ENCODE data around the gene GPNMB.

GPNMB gene

DNA sequence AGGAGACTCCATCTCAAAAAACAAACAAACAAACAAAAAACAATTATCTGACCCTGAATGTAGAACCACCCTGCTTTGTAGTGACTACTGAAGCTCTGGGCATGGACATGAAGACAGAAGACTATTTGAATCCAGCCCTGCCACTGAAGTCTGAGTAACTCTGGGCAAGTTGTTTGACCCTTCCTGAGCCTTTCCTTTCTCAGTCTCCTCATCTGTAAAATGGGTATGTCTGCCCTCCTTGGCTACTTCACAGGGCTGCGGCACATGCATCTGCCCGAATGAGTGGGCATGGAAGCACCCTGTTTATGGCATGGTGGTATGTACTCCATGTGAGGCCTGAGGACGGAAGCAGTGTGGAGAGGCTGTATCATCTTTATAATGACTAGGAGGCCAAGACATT is 30.4 kb downstream of the GPNMB start:
- TF ChIP-seq, protein P1, sequence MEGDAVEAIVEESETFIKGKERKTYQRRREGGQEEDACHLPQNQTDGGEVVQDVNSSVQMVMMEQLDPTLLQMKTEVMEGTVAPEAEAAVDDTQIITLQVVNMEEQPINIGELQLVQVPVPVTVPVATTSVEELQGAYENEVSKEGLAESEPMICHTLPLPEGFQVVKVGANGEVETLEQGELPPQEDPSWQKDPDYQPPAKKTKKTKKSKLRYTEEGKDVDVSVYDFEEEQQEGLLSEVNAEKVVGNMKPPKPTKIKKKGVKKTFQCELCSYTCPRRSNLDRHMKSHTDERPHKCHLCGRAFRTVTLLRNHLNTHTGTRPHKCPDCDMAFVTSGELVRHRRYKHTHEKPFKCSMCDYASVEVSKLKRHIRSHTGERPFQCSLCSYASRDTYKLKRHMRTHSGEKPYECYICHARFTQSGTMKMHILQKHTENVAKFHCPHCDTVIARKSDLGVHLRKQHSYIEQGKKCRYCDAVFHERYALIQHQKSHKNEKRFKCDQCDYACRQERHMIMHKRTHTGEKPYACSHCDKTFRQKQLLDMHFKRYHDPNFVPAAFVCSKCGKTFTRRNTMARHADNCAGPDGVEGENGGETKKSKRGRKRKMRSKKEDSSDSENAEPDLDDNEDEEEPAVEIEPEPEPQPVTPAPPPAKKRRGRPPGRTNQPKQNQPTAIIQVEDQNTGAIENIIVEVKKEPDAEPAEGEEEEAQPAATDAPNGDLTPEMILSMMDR (IDR thresholded peaks at IDR 0.05), result no peak
- H3K27me3 ChIP-seq (ENCODE audit: control insufficient read depth, insufficient read depth, low read length), result no peaks in the 10 kb centered on the region
- H3K4me1 ChIP-seq, result no peaks in the 10 kb centered on the region
- H2AFZ ChIP-seq, result no peak overlapping the region
- H3K4me2 ChIP-seq (ENCODE audit: low read length), result no peak overlapping the region
- H3K9me3 ChIP-seq (ENCODE audit: control insufficient read depth, low read length), result no peaks in the 10 kb centered on the region
- H3K4me3 ChIP-seq (ENCODE audit: low read depth, low read length), result no peak overlapping the region
- no peak overlapping the region for H3K9ac ChIP-seq
- no peaks in the 10 kb centered on the region for H3K79me2 ChIP-seq
- H3K27ac ChIP-seq, result no peak overlapping the region
- H3K36me3 ChIP-seq (ENCODE audit: control insufficient read depth, insufficient read depth, low read length), result no peaks in the 10 kb centered on the region

DNA sequence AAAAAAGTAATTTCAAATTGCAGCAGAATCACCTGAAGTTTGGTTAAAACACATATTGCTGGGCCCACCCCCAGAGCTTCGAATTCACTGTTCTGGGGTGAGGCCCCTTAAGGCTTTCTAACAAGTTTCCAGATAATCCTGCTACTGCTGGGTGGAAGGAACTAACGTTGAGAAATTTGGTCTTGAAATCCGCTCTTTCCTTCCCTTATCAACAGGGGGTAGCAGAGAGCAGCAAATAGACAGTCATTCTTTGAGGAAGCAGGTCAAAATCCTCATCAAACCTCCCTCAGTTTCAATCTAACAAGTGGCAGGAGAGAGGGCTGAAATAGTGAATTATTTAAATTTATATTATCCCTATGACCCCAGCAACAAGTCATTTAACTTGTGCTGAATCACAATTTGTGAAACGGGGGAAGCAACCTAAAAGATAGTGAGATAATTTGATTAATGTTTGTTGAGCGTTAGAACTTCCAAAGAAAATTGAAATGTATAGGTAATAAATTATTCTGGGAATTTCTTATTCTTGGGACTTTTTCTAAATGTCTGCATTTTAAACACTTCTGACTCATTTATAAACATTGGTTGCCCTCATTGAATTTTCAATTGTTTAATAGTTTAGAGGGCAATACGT is 30.9 kb downstream of the GPNMB start:
- Histone ChIP-seq H3K9ac (no peak overlapping the region), H2AFZ (peak overlapping the region; percentile 15), H3K9me3 (ENCODE audit: control insufficient read depth, low read length) (no peaks in the 10 kb centered on the region), H3K27ac (no peak overlapping the region), H3K36me3 (ENCODE audit: control insufficient read depth, insufficient read depth, low read length) (no peaks in the 10 kb centered on the region), H3K79me2 (no peaks in the 10 kb centered on the region), H3K4me3 (ENCODE audit: low read depth, low read length) (no peak overlapping the region), H3K4me2 (ENCODE audit: low read length) (no peak overlapping the region), H3K4me1 (no peaks in the 10 kb centered on the region), H3K27me3 (ENCODE audit: control insufficient read depth, insufficient read depth, low read length) (no peaks in the 10 kb centered on the region)
- TF ChIP-seq, protein P1 (IDR thresholded peaks at IDR 0.05), result peak; percentile 59

DNA sequence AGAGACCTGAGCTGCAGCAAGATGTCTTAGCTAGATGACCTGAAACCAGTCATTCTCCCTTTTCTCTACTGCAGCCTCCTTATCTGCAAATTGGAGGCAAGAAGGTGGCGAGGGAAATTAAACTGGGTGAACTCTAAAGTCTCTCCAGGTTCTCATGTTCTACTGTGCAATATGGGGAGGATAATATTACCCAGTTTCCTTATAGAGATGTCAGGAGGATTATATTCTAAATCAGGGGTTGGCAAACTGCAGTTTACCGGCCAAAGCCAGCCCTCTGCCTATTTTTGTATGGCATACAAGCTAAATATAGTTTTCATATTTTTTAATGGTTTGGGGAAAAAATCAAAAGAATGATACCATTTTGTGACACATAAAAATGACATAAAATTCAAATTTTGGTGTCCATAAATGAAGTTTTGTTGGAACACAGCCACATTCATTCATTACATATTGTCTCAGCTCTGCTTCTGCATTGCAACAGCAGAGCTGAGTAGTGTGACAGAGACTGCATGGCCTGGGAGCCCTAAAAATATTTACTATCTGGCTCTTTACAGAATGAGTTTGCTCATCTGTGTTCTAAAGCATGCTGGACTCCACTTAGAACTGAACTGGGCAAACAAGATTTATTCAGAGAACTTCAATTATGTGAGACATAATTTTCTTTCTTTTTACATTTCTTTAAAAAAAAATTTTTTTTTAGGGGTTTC is 33.4 kb downstream of the GPNMB start:
- no peaks in the 10 kb centered on the region for H3K4me1 ChIP-seq

DNA sequence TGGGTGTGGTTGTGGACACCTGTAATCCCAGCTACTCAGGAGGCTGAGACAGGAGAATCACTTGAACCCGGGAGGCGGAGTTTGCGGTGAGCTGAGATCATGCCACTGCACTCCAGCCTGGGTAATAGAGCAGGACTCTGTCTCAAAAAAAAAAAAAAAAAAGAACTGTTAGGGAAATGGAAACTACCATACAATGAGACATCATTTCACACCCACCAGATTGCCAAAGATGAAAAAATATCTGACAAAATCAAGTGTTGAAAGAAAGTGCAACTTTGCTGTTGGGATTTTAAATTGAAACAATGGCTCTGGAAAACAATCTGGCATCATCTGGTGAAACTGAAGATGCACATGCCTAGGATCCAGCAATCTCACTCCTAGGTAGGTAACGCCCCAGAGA is 36.5 kb downstream of the GPNMB start:
- Histone ChIP-seq H2AFZ (no peak overlapping the region), H3K27ac (no peak overlapping the region), H3K79me2 (no peaks in the 10 kb centered on the region), H3K4me3 (ENCODE audit: low read depth, low read length) (no peak overlapping the region), H3K9ac (no peak overlapping the region), H3K4me2 (ENCODE audit: low read length) (no peak overlapping the region), H3K4me1 (no peaks in the 10 kb centered on the region), H3K27me3 (ENCODE audit: control insufficient read depth, insufficient read depth, low read length) (no peaks in the 10 kb centered on the region), H3K36me3 (ENCODE audit: control insufficient read depth, insufficient read depth, low read length) (no peaks in the 10 kb centered on the region), H3K9me3 (ENCODE audit: control insufficient read depth, low read length) (no peaks in the 10 kb centered on the region)
- TF ChIP-seq, protein P1 (IDR thresholded peaks at IDR 0.05), result no peak

More for the DNA sequence above, 33.4 kb downstream of the GPNMB start:
- Histone ChIP-seq H3K27ac (no peak overlapping the region), H3K4me3 (ENCODE audit: low read depth, low read length) (no peak overlapping the region), H3K79me2 (no peaks in the 10 kb centered on the region), H3K4me2 (ENCODE audit: low read length) (no peak overlapping the region), H3K9me3 (ENCODE audit: control insufficient read depth, low read length) (no peaks in the 10 kb centered on the region), H3K27me3 (ENCODE audit: control insufficient read depth, insufficient read depth, low read length) (no peaks in the 10 kb centered on the region), H2AFZ (no peak overlapping the region), H3K36me3 (ENCODE audit: control insufficient read depth, insufficient read depth, low read length) (no peaks in the 10 kb centered on the region), H3K9ac (no peak overlapping the region)
- TF ChIP-seq, protein P1 (IDR thresholded peaks at IDR 0.05), result no peak

DNA sequence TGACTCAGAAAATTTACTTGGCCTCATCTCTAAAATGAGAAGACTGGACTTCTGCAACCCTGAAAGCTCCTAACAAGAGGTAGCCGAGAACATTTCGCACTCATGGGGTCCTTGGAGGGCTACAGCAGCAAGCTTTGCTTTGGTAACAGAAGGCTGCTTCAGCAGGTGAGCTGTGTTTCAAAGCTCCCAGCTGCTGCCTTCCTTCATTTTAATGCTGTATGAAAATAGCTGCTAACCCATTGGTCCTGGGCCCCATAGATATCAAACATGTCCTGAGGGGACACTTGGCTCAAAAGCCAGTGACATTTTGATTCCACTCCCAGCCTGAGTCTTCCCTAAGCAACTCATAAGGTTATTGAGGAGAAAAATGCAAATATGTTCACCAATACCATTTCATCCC is 38.3 kb downstream of the GPNMB start:
- no peak overlapping the region for H3K4me2 ChIP-seq (ENCODE audit: low read length)
- H3K36me3 ChIP-seq (ENCODE audit: control insufficient read depth, insufficient read depth, low read length), result no peaks in the 10 kb centered on the region
- H3K4me1 ChIP-seq, result no peaks in the 10 kb centered on the region
- no peak overlapping the region for H2AFZ ChIP-seq
- H3K27ac ChIP-seq, result no peak overlapping the region
- H3K4me3 ChIP-seq (ENCODE audit: low read depth, low read length), result no peak overlapping the region
- no peaks in the 10 kb centered on the region for H3K79me2 ChIP-seq
- H3K9ac ChIP-seq, result no peak overlapping the region
- H3K27me3 ChIP-seq (ENCODE audit: control insufficient read depth, insufficient read depth, low read length), result no peaks in the 10 kb centered on the region
- no peaks in the 10 kb centered on the region for H3K9me3 ChIP-seq (ENCODE audit: control insufficient read depth, low read length)
- TF ChIP-seq, protein P1 (IDR thresholded peaks at IDR 0.05), result no peak

Measured in parathyroid adenoma (tissue), 2 donors.